GM18861 (cell line): ENCODE results near the gene GAS6.
"Not testable (repeated sequence)": the region's sequence is repeated elsewhere in the genome, so short reads cannot be mapped to it uniquely, and the experiment has no call there.

Experiments
- ATAC-seq: cut with Tn5 transposase; IDR thresholded peaks from one replicate; pipeline ENCODE4 v1.9.1; 2021; ENCODE audit not compliant: unreplicated experiment

Gene GAS6

GRCh38 chr13:113863524-113864272, at the start of gene GAS6:
Gene GAS6, minus strand, starts transcription at chr13:113864076. Its CDS starts 156 bp downstream, at chr13:113863920.
- ATAC-seq, result no peak

- ATAC-seq, result not testable (repeated sequence)
These were observed 49.5 kb upstream of the GAS6 start for GRCh38 chr13:113913408-113913807.

GRCh38 chr13:113912596-113912995, 48.7 kb upstream of the GAS6 start:
- no peak for ATAC-seq

- no peak for ATAC-seq
These were observed 44.0 kb upstream of the GAS6 start for GRCh38 chr13:113907635-113908617.

GRCh38 chr13:113906571-113906970, 42.7 kb upstream of the GAS6 start:
- ATAC-seq, result no peak

- ATAC-seq, result no peak
These were observed 42.1 kb upstream of the GAS6 start for GRCh38 chr13:113905942-113906341.

- no peak for ATAC-seq
These were observed 41.1 kb upstream of the GAS6 start for GRCh38 chr13:113905018-113905417.

- ATAC-seq, result no peak
These were observed 40.5 kb upstream of the GAS6 start for GRCh38 chr13:113904411-113904810.

GRCh38 chr13:113903912-113904311, 40.0 kb upstream of the GAS6 start:
- no peak for ATAC-seq

GRCh38 chr13:113902986-113903775, 39.3 kb upstream of the GAS6 start:
- ATAC-seq, result no peak

GRCh38 chr13:113902481-113902880, 38.6 kb upstream of the GAS6 start:
- ATAC-seq, result no peak

GRCh38 chr13:113901642-113902041, 37.8 kb upstream of the GAS6 start:
- no peak for ATAC-seq

- ATAC-seq, result no peak
These were observed 37.4 kb upstream of the GAS6 start for GRCh38 chr13:113901231-113901630.

GRCh38 chr13:113900646-113901045, 36.8 kb upstream of the GAS6 start:
- no peak for ATAC-seq

GRCh38 chr13:113898391-113898790, 34.5 kb upstream of the GAS6 start:
- no peak for ATAC-seq

GRCh38 chr13:113897966-113898365, 34.1 kb upstream of the GAS6 start:
- ATAC-seq, result no peak

- no peak for ATAC-seq
These were observed 33.3 kb upstream of the GAS6 start for GRCh38 chr13:113897161-113897560.

- no peak for ATAC-seq
These were observed 31.6 kb upstream of the GAS6 start for GRCh38 chr13:113895436-113895835.

- ATAC-seq, result no peak
These were observed 27.1 kb upstream of the GAS6 start for GRCh38 chr13:113890774-113891480.

- ATAC-seq, result no peak
These were observed 25.6 kb upstream of the GAS6 start for GRCh38 chr13:113889467-113889866.
